ENCODE data around the gene SPEF1. TPM values are rescaled to one million over a fixed set of nuclear protein-coding genes. Genes with fewer than 3 reads are reported as not detected.

The SPEF1 gene
- polyA plus RNA-seq, 3 donors: 0.09 TPM; not detected in 2

DNA sequence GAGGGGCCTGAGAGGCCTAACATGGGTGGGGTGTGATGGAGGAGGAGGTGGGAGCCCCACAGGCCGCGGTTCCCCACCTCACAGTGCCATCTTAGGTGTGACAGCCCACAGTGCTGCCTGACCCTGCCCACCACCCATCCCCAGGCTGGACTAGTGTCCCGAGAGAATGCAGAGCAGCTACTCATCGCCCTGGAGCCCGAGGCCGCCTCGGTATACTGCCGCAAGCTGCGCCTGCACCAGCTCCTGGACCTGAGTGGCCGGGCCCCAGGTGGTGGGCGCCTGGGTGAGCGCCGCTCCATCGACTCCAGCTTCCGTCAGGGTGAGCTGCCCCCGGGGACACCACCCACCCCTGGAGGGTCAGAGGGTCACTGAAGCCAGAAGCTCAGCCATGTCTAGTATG is 33.2 kb downstream of the SPEF1 start:
- Histone ChIP-seq H3K27me3 (ENCODE audit: control insufficient read depth in 2 of 2, insufficient read depth in 2 of 2, low read length in 2 of 2) (no peaks in the 10 kb centered on the region), H3K36me3 (replicated peaks in 1 of 2; ENCODE audit: control insufficient read depth in 1 of 2, insufficient read depth in 2 of 2, low read length in 2 of 2) (peaks cover 7 to 15% of the 10 kb centered on the region in 2 donors), H3K79me2 (ENCODE audit: insufficient read depth, low read length) (no peaks in the 10 kb centered on the region), H4K20me1 (ENCODE audit: insufficient read depth, low read length) (peaks cover 17% of the 10 kb centered on the region), H3K9me3 (replicated peaks in 1 of 2; ENCODE audit: control insufficient read depth in 1 of 2, insufficient read depth in 1 of 2, low read length in 2 of 2) (no peaks in the 10 kb centered on the region), H3K9ac (ENCODE audit: insufficient read depth, low read length, poor library complexity, severe bottlenecking) (no peak overlapping the region), H3K4me2 (replicated peaks; ENCODE audit: extremely low read depth, low read length, poor library complexity, severe bottlenecking) (no peak overlapping the region), H2AFZ (ENCODE audit: insufficient read depth, low read depth, low read length, poor library complexity, severe bottlenecking) (no peak overlapping the region), H3K4me3 (replicated peaks in 1 of 3; ENCODE audit: low read depth in 2 of 3, low read length in 3 of 3) (no peak overlapping the region), H3K4me1 (ENCODE audit: control insufficient read depth in 1 of 2, insufficient read depth in 2 of 2, low read length in 2 of 2) (peaks cover 11 to 40% of the 10 kb centered on the region in 2 donors), H3K27ac (ENCODE audit: low read depth in 1 of 2, low read length in 2 of 2) (no peak overlapping the region)
- Mint-ChIP-seq H3K4me3 (no peak overlapping the region), H3K27me3 (ENCODE audit: low read depth in 3 of 3) (peaks cover 7 to 29% (median 19%) of the 10 kb centered on the region in 3 donors), H3K4me1 (peaks cover 21% of the 10 kb centered on the region), H3K9me3 (peaks cover 0 to 3% (median 0%) of the 10 kb centered on the region in 7 donors), H3K36me3 (peaks cover 13 to 18% of the 10 kb centered on the region in 2 donors), H3K27ac (no peak overlapping the region)
- TF ChIP-seq CTCF (IDR thresholded peaks at IDR 0.05): no peak
- intact Hi-C loops (cut with micrococcal nuclease): loop anchor here (2.0 to 5.0 kb wide), 2 partner anchors 71 kb away; no protein-coding TSS in a partner anchor
- no peak for DNase-seq
- WGBS (ENCODE audit: insufficient coverage): 98% methylated on average over 15 of the region's 16 CpGs

GRCh38 chr20:3747471-3747870 is 33.8 kb downstream of the SPEF1 start:
- no peak overlapping the region for H2AFZ ChIP-seq (ENCODE audit: insufficient read depth, low read depth, low read length, poor library complexity, severe bottlenecking)
- intact Hi-C loops (cut with micrococcal nuclease): loop anchor here in 1 of 2 donors (5.0 kb wide), 1 partner anchor 70 kb away; no protein-coding TSS in a partner anchor
- H3K9me3 ChIP-seq (replicated peaks in 1 of 2; ENCODE audit: control insufficient read depth in 1 of 2, insufficient read depth in 1 of 2, low read length in 2 of 2): no peaks in the 10 kb centered on the region
- H3K9me3 Mint-ChIP-seq: peaks cover 0 to 3% (median 0%) of the 10 kb centered on the region in 7 donors
- H3K27ac Mint-ChIP-seq: no peak overlapping the region
- H3K27ac ChIP-seq (ENCODE audit: low read depth in 1 of 2, low read length in 2 of 2): no peak overlapping the region
- H4K20me1 ChIP-seq (ENCODE audit: insufficient read depth, low read length): peaks cover 11% of the 10 kb centered on the region
- H3K4me3 Mint-ChIP-seq: no peak overlapping the region
- H3K4me1 ChIP-seq (ENCODE audit: control insufficient read depth in 1 of 2, insufficient read depth in 2 of 2, low read length in 2 of 2): peaks cover 10 to 34% of the 10 kb centered on the region in 2 donors
- H3K27me3 ChIP-seq (ENCODE audit: control insufficient read depth in 2 of 2, insufficient read depth in 2 of 2, low read length in 2 of 2): no peaks in the 10 kb centered on the region
- no peak for TF ChIP-seq CTCF (IDR thresholded peaks at IDR 0.05)
- H3K4me3 ChIP-seq (replicated peaks in 1 of 3; ENCODE audit: low read depth in 2 of 3, low read length in 3 of 3): no peak overlapping the region
- no peak for DNase-seq
- no peak overlapping the region for H3K9ac ChIP-seq (ENCODE audit: insufficient read depth, low read length, poor library complexity, severe bottlenecking)
- no peaks in the 10 kb centered on the region for H3K79me2 ChIP-seq (ENCODE audit: insufficient read depth, low read length)
- H3K36me3 ChIP-seq (replicated peaks in 1 of 2; ENCODE audit: control insufficient read depth in 1 of 2, insufficient read depth in 2 of 2, low read length in 2 of 2): peaks cover 7 to 12% of the 10 kb centered on the region in 2 donors
- H3K36me3 Mint-ChIP-seq: peaks cover 11 to 15% of the 10 kb centered on the region in 2 donors
- WGBS (ENCODE audit: insufficient coverage): no CpG with 5 or more reads among the region's 2 CpGs
- peaks cover 17% of the 10 kb centered on the region for H3K4me1 Mint-ChIP-seq
- no peak overlapping the region for H3K4me2 ChIP-seq (replicated peaks; ENCODE audit: extremely low read depth, low read length, poor library complexity, severe bottlenecking)
- peaks cover 7 to 29% (median 19%) of the 10 kb centered on the region in 3 donors for H3K27me3 Mint-ChIP-seq (ENCODE audit: low read depth in 3 of 3)
